IMR-90 (cell line): ENCODE measurements around the gene CEP126. TPM values are rescaled to one million over a fixed set of nuclear protein-coding genes. Genes with fewer than 3 reads are reported as not detected.

ENCODE experiments used
- ATAC-seq: fragments of 200-7000 bp; cut with Tn5 transposase; 2 replicates; pipeline ENCODE4 v1.9.1; 2020; ENCODE audit warnings: low read depth, mild to moderate bottlenecking, moderate library complexity
- BruUV-seq: library from RNA; stranded (reverse); fragments of 400-500 nt; replicated peaks from 2 replicates; lab custom pipeline; 2021; lab: Mats Ljungman, UMichigan
- CTCF ChIA-PET: fragments of 300-600 bp; formaldehyde crosslinking; extraction: SDS; loops from one replicate; lab custom pipeline; 2021; ENCODE audit warnings: antibody characterized with exemption; lab: Yijun Ruan, JAX
- POLR2A ChIA-PET: fragments of 300-600 bp; sonication (Branson Sonifier 250); formaldehyde crosslinking; loops from one replicate; lab custom pipeline; 2022; ENCODE audit warnings: antibody characterized with exemption; ENCODE audit not compliant: unreplicated experiment; lab: Charles Lee
- DNase-seq: peaks from one replicate; pipeline ENCODE4 v3.0.0; 2013
- H2AFZ ChIP-seq: replicated peaks from 2 replicates; pipeline ENCODE3; 2013; ENCODE audit warnings: low read length, mild to moderate bottlenecking; ENCODE audit not compliant: poor library complexity
- H2AK5ac ChIP-seq: 2 replicates; pipeline ENCODE4 v1.6.1; 2013; ENCODE audit warnings: low read depth, low read length, inconsistent platforms
- H2AK9ac ChIP-seq: replicated peaks from 2 replicates; pipeline ENCODE3; 2013; ENCODE audit warnings: mild to moderate bottlenecking, low read depth, low read length, moderate library complexity; ENCODE audit not compliant: poor library complexity
- H2BK120ac ChIP-seq: 2 replicates; pipeline ENCODE4 v1.6.1; 2013; ENCODE audit warnings: low read depth, low read length, inconsistent platforms
- H2BK15ac ChIP-seq: 3 replicates; pipeline ENCODE4 v1.6.1; 2013; ENCODE audit warnings: low read depth, low read length, inconsistent platforms
- H2BK20ac ChIP-seq: 2 replicates; pipeline ENCODE4 v1.6.1; 2013; ENCODE audit warnings: low read depth, mild to moderate bottlenecking, inconsistent platforms, low read length, moderate library complexity
- H2BK5ac ChIP-seq: 2 replicates; pipeline ENCODE4 v1.6.1; 2013; ENCODE audit warnings: mild to moderate bottlenecking, low read depth, low read length, inconsistent platforms; ENCODE audit not compliant: poor library complexity, severe bottlenecking
- H3K14ac ChIP-seq: replicated peaks from 2 replicates; pipeline ENCODE4 v1.6.1; 2013; ENCODE audit warnings: low read depth, low read length, inconsistent platforms
- H3K18ac ChIP-seq: 2 replicates; pipeline ENCODE4 v1.6.1; 2013; ENCODE audit warnings: low read depth, low read length, control low read depth
- H3K23ac ChIP-seq: 2 replicates; pipeline ENCODE4 v1.6.1; 2013; ENCODE audit warnings: low read depth, low read length, inconsistent platforms
- H3K27ac ChIP-seq: 2 replicates; pipeline ENCODE4 v1.5.1; 2013; ENCODE audit warnings: mild to moderate bottlenecking, control low read depth, low read length; ENCODE audit not compliant: insufficient read depth
- H3K27me3 ChIP-seq: 2 replicates; pipeline ENCODE4 v1.6.1; 2013; ENCODE audit warnings: low read length; ENCODE audit not compliant: control insufficient read depth, insufficient read depth
- H3K36me3 ChIP-seq: 2 replicates; pipeline ENCODE4 v1.6.1; 2013; ENCODE audit warnings: low read length, mixed read lengths; ENCODE audit not compliant: control insufficient read depth, insufficient read depth
- H3K4ac ChIP-seq: 2 replicates; pipeline ENCODE4 v1.6.1; 2013; ENCODE audit warnings: low read depth, low read length, inconsistent platforms
- H3K4me1 ChIP-seq: 2 replicates; pipeline ENCODE4 v1.6.1; 2013; ENCODE audit warnings: low read length, mixed read lengths; ENCODE audit not compliant: control insufficient read depth, insufficient read depth
- H3K4me2 ChIP-seq: 2 replicates; pipeline ENCODE4 v1.6.1; 2013; ENCODE audit warnings: low read depth, mild to moderate bottlenecking, control low read depth, low read length, moderate library complexity
- H3K4me3 ChIP-seq: 2 replicates; pipeline ENCODE4 v1.5.1; 2013; ENCODE audit warnings: low read depth, mild to moderate bottlenecking, control low read depth, low read length, moderate library complexity; ENCODE audit not compliant: insufficient read depth
- H3K56ac ChIP-seq: 2 replicates; pipeline ENCODE4 v1.6.1; 2013; ENCODE audit warnings: low read length, inconsistent platforms; ENCODE audit not compliant: insufficient read depth; ENCODE audit errors: extremely low read depth
- H3K79me1 ChIP-seq, 2 experiments: 2 replicates each; pipeline ENCODE4 v1.6.1; 2013; ENCODE audit warnings: low read length in 2 of 2, inconsistent platforms in 1 of 2, low read depth in 1 of 2
- H3K9ac ChIP-seq: 2 replicates; pipeline ENCODE4 v1.6.1; 2013; ENCODE audit warnings: low read depth, low read length, control low read depth
- H3K9me1 ChIP-seq: 2 replicates; pipeline ENCODE4 v1.6.1; 2013; ENCODE audit warnings: low read length, inconsistent platforms; ENCODE audit not compliant: insufficient read depth
- H3K9me3 ChIP-seq: 2 replicates; pipeline ENCODE4 v1.6.1; 2013; ENCODE audit warnings: low read length; ENCODE audit not compliant: control insufficient read depth, insufficient read depth
- H4K20me1 ChIP-seq: 2 replicates; pipeline ENCODE4 v1.6.1; 2013; ENCODE audit warnings: low read length, inconsistent platforms; ENCODE audit not compliant: insufficient read depth
- H4K5ac ChIP-seq: 2 replicates; pipeline ENCODE4 v1.6.1; 2013; ENCODE audit warnings: mild to moderate bottlenecking, low read depth, low read length, control low read depth
- H4K8ac ChIP-seq, 2 experiments: 2 replicates each; pipeline ENCODE4 v1.6.1; 2013; ENCODE audit warnings: low read depth in 2 of 2, low read length in 2 of 2, control low read depth in 1 of 2, inconsistent platforms in 1 of 2
- H4K91ac ChIP-seq: 2 replicates; pipeline ENCODE4 v1.6.1; 2013; ENCODE audit warnings: low read depth, low read length, inconsistent platforms; ENCODE audit not compliant: insufficient read depth
- BHLHE40 ChIP-seq: fragments of 150-350 bp; IDR thresholded peaks from 2 replicates; pipeline ENCODE4 v1.6.1; 2016; ENCODE audit warnings: mild to moderate bottlenecking, low read depth, low read length
- CEBPB ChIP-seq: IDR thresholded peaks from 2 replicates; pipeline ENCODE4 v1.6.1; 2012; ENCODE audit warnings: low read depth, low read length, improper control_type of control experiment
- CHD1 ChIP-seq: IDR thresholded peaks from 2 replicates; pipeline ENCODE4 v1.6.1; 2012; ENCODE audit warnings: low read depth, low read length, improper control_type of control experiment
- CTCF ChIP-seq: conservative IDR thresholded peaks from 2 replicates; pipeline ENCODE4 v1.5.1; 2012; ENCODE audit warnings: mild to moderate bottlenecking, low read depth, low read length, improper control_type of control experiment
- ELK1 ChIP-seq: fragments of 150-350 bp; IDR thresholded peaks from 2 replicates; pipeline ENCODE4 v1.6.1; 2016; ENCODE audit warnings: low read depth, mild to moderate bottlenecking, low read length, moderate library complexity, borderline replicate concordance
- MAFK ChIP-seq: IDR thresholded peaks from 2 replicates; pipeline ENCODE4 v1.6.1; 2012; ENCODE audit warnings: low read depth, low read length, improper control_type of control experiment
- MAZ ChIP-seq: IDR thresholded peaks from 2 replicates; pipeline ENCODE4 v1.6.1; 2012; ENCODE audit warnings: low read depth, mild to moderate bottlenecking, low read length, improper control_type of control experiment, moderate library complexity, borderline replicate concordance
- MXI1 ChIP-seq: IDR thresholded peaks from 2 replicates; pipeline ENCODE4 v1.6.1; 2012; ENCODE audit warnings: low read depth, mild to moderate bottlenecking, low read length, moderate library complexity, borderline replicate concordance
- NFE2L2 ChIP-seq: fragments of 150-350 bp; IDR thresholded peaks from 2 replicates; pipeline ENCODE4 v1.6.1; 2016; ENCODE audit warnings: low read depth, mild to moderate bottlenecking, low read length
- POLR2A ChIP-seq: IDR thresholded peaks from 2 replicates; pipeline ENCODE4 v1.6.1; 2012; ENCODE audit warnings: mild to moderate bottlenecking, low read depth, low read length
- RAD21 ChIP-seq: IDR thresholded peaks from 2 replicates; pipeline ENCODE4 v1.6.1; 2012; ENCODE audit warnings: low read length, improper control_type of control experiment
- RCOR1 ChIP-seq: IDR thresholded peaks from 2 replicates; pipeline ENCODE4 v1.6.1; 2012; ENCODE audit warnings: mild to moderate bottlenecking, low read length, improper control_type of control experiment; ENCODE audit not compliant: insufficient replicate concordance
- RFX5 ChIP-seq: IDR thresholded peaks from 2 replicates; pipeline ENCODE4 v1.8.0; 2012; ENCODE audit warnings: low read depth, mild to moderate bottlenecking, low read length, moderate library complexity
- SMC3 ChIP-seq: fragments of 150-350 bp; IDR thresholded peaks from 2 replicates; pipeline ENCODE4 v1.6.1; 2016; ENCODE audit warnings: low read depth, mild to moderate bottlenecking, antibody characterized with exemption, low read length, moderate library complexity
- USF2 ChIP-seq: fragments of 150-350 bp; IDR thresholded peaks from 2 replicates; pipeline ENCODE4 v1.6.1; 2017; ENCODE audit warnings: mild to moderate bottlenecking, antibody characterized with exemption, low read length, low read depth
- WGBS, 2 experiments: methylation state at CpG; one replicate each; pipeline versions ENCODE4 v1.1.5 to v1.1.7; 2013; ENCODE audit warnings: missing lambda C conversion rate in 2 of 2; ENCODE audit not compliant: insufficient read length in 1 of 2; ENCODE audit errors: extremely low coverage in 2 of 2; 5-methylcytosine and 5-hydroxymethylcytosine counted together
- dilution Hi-C: fragments of 300-500 bp; cut with HindIII; formaldehyde crosslinking; loops from one replicate; pipeline ENCODE4 v1.14.3; 2018; ENCODE audit warnings: low sequenced_read_pairs; ENCODE audit not compliant: unreplicated experiment
- in situ Hi-C: fragments of 300-500 bp; cut with MboI; formaldehyde crosslinking; loops from 3 replicates; pipeline ENCODE4 v1.14.3; 2019; ENCODE audit warnings: low sequenced_read_pairs, inconsistent platforms, mixed read lengths
- intact Hi-C: fragments of 100-400 bp; cut with micrococcal nuclease; formaldehyde crosslinking; loops from 2 replicates; pipeline ENCODE4 v1.10.0; 2022
- polyA plus RNA-seq, 3 experiments: library from polyadenylated mRNA; depleted of rRNA; stranded (reverse); fragments of >200 nt; gene quantifications; 2 replicates each; pipeline ENCODE4 v1.2.3, GENCODE V29; 2012; ENCODE audit warnings: low replicate concordance in 1 of 3
- total RNA-seq: library from RNA; depleted of rRNA; stranded (reverse); fragments of >200 nt; gene quantifications from 2 replicates; pipeline ENCODE4 v1.2.3, GENCODE V29; 2012

Gene CEP126
- total and polyA plus RNA-seq, 2 of the 4 experiments (the other 2 are of a cell fraction), result 0.72 to 1.4 TPM

GRCh38 chr11:101996111-101996510, 81.3 kb downstream of the CEP126 start:
- no CpG with 5 or more reads among the region's 4 CpGs for WGBS, 2 experiments
- CTCF ChIA-PET, result interaction anchor here (0.9 to 1.3 kb wide), 2 partner anchors 22 to 136 kb away, joined by 3 to 5 read pairs; no protein-coding TSS in a partner anchor
- Histone ChIP-seq H4K5ac (no peak overlapping the region), H2BK15ac (no peak overlapping the region), H4K8ac (no peak overlapping the region), H2AK5ac (no peak overlapping the region), H3K4me3 (no peak overlapping the region), H2BK5ac (no peak overlapping the region), H4K91ac (no peak overlapping the region), H3K14ac (no peak overlapping the region), H2AK9ac (no peak overlapping the region), H3K9me3 (no peaks in the 10 kb centered on the region), H3K9me1 (no peaks in the 10 kb centered on the region), H3K27ac (no peak overlapping the region), H2AFZ (no peak overlapping the region), H3K4me2 (no peak overlapping the region), H3K23ac (no peak overlapping the region), H2BK120ac (no peak overlapping the region), H3K4ac (no peak overlapping the region), H3K27me3 (no peaks in the 10 kb centered on the region), H3K36me3 (no peaks in the 10 kb centered on the region), H3K4me1 (no peaks in the 10 kb centered on the region), H3K9ac (no peak overlapping the region), H4K20me1 (no peaks in the 10 kb centered on the region), H3K18ac (no peak overlapping the region), H3K56ac (no peak overlapping the region), H2BK20ac (no peak overlapping the region), H3K79me1 (no peaks in the 10 kb centered on the region)
- POLR2A ChIA-PET, result no interaction called here
- dilution Hi-C loops, result no loop called here
- BruUV-seq, result no TSS peak
- ATAC-seq (no peak), DNase-seq (no peak)
- TF ChIP-seq MAZ, result no peak
- no peak for TF ChIP-seq CEBPB
- TF ChIP-seq ELK1, result no peak
- no peak for TF ChIP-seq POLR2A
- TF ChIP-seq RFX5, result no peak
- TF ChIP-seq CTCF, result no peak
- no peak for TF ChIP-seq MAFK
- TF ChIP-seq NFE2L2, result no peak
- TF ChIP-seq RAD21, result no peak
- no peak for TF ChIP-seq MXI1
- no peak for TF ChIP-seq CHD1
- no peak for TF ChIP-seq SMC3
- no peak for TF ChIP-seq BHLHE40
- TF ChIP-seq RCOR1, result no peak
- TF ChIP-seq USF2, result no peak
- in situ Hi-C loops, result no loop called here
- intact Hi-C loops, result no loop called here
